Measurements from ENCODE around the gene ADPRS.

The ADPRS gene

DNA sequence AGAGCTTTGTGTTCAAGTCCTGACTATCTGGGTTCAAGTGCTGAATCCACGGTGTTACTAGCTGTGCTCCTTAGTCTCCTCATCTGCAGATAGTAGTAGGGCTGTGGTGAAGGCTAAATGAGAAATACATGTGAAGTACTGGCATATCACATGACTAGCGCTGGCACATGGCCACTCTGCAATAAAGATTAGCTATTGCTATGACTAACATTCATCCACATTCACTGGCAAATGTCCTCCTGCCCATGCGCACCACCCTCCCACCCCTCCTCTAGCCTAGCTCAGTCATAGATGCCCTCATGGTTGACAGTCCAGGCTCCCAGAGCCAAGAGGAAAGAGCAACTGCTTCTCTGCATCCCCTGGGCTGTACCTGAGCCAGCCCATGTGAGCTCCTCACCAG lies 44.8 kb downstream of the ADPRS start:
- peak; percentile 99 for DNase-seq (ENCODE audit: low read depth)

DNA sequence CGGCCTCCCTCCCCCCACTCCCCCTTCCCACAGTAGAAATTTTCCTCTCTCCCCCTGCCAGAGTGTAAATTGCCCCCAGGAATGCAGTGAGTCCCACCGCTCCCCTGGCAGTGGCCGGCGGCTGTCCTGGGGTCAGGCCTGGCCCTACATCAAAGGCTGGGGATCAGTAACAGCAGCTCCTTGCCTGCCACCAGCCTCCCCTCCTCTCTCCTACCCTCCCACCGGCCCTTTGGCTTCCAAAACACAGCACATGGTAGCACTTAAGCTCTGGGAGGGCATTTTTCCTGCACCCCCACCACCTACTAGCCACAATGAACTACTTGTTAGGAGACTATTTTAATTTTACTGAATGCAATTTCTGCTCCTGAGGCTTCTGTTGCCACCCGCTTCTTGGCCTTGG lies 45.3 kb downstream of the ADPRS start:
- no peak for DNase-seq (ENCODE audit: low read depth)

DNA sequence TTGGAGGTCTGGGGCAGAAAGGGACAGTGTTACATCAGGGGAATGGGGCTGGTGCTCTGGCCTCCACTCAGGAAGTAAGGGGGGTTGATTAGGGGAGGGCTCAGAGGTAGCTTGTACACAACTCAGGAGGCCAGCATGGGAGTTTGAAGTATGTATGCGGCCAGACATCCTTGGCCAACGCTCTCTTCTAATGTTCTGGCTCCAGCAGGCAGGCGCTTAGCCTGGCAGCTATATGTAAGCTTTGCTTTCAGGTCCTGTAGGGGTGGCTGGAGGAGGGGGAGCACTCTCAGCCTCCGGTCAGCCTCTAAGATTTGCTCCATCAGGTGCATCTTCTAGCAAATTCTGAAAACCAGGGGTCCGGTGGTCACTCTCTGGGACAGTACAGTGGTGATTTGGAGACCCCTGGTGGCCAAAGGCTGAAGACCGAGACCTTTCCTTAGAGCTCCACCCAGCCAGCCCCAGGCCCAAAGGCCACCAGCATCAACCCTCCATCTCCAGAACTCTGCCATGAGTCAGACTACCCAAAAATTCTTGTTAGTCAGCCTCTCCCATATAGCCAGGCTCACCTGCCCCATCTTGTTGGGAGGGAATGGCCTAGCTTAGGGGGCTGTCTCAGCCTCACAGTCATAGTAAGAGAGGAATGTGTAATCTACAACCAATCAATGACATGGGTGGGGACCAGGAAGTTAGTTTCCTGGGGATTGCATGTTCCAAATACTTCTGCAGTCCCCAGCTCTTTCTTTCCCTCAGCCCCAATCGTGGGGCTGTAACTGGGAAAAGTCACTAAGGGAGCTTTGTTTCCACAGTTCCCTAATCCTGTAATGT lies 46.0 kb downstream of the ADPRS start:
- DNase-seq (ENCODE audit: low read depth), result peak; percentile 72

DNA sequence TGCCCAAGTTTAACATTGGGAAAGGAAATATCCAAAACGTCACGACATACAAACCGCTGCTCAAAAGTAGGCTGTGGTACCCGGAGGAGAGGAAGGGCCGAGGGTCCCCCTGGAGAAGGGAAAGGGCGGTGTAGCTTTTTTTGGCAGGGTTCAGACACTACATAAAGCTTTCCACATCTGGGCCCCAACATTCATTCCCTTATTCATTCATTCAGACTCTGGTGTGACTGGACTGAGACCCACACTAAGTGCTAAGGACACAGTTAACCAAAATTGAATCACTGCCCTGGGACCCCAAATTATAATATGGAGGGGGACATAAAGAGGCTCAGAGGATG lies 46.6 kb downstream of the ADPRS start:
- no peak for DNase-seq (ENCODE audit: low read depth)

DNA sequence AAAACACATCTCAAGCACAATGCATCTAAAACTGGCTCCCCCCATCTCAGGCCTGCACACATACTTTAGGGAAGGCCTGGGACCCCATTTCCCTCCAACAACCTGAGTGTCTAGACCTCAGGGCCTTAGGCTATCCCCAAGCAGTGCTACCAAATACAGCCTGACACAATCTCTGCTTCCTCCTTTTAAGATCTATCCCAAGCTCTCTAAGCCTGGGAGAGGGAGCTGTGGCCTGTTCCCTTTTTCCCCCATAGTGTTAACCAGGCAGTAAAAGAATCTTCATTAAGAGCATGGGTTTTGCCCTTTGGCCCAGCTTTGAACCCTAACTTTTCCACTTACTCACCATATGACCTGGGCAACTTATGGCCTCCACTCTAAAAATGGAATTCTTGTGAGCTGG lies 47.1 kb downstream of the ADPRS start:
- DNase-seq (ENCODE audit: low read depth), result no peak

DNA sequence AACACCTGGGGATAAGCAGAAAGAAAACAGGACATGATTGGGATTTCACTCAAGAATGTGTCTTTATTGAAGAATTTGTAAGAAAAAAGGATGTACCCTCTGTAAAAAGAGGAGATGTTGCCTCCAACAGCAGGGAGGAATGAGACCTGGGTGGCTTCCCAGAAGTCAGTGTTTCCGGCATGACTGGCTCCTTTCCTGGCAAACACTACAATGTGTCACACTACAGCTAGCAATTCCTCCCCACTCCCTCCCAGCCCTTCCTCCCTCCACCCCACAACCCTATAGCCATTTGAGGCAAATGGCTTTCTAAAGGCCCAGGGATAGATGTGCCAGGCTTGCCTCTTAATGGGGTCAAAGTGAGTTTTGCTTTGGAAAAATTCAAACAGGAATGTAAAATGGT lies 47.8 kb downstream of the ADPRS start:
- DNase-seq (ENCODE audit: low read depth), result peak; percentile 95

DNA sequence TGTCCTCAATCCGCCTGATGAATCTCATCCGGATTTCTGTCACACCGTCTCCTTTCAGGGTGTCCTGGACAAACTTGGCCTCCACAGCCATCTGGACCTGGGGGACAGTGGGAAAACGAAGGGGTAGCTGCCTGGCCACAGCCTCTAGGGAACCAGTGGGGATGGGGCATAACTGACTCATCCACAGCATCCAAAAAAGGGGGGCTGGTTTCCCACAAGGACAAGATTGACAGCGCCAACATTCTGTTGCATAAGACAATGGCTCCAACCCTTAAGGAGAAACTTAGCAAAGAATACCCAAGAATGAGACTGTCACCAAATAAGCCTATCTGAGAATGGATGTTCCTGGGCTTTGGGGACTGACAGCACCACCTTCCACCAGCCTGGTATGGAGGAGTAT lies 48.5 kb downstream of the ADPRS start:
- no peak for DNase-seq (ENCODE audit: low read depth)

DNA sequence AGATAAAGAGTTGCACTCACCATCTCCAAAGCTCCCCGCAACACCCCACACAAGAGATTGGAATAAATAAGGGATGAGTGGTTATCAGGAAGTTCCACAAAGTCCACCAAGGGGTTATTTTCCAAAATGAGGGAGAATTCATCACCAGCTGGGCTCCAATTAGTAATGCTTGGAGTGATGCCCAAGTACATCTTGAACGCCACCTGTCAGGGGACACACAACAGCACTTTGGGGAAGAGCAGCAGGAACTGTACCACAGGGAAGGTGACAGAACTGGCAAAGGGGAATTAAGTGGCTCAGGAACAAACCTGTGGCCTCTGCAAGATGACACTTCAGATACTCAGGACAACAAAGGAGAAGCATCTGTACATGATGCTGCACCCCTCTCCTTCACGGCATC lies 49.1 kb downstream of the ADPRS start:
- DNase-seq (ENCODE audit: low read depth), result no peak

DNA sequence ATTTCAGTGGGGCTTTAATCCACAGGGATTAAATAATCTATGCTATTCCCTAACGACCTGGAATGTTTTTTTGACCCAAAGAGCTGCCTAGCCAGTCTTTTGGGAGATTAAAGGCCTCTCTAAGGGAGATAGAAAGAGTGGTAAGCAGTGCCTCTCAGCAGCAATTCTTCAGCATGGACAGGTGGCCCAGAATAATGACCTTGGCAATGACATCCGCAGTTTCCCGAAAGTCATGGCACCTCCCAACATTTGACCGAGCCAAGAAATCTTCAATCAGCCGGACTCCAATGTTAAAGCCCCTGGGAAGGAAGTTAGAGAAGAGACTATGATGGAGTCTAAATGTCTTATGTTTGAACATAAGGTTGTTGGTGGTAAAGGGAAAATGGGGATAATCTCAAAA lies 50.8 kb downstream of the ADPRS start:
- DNase-seq (ENCODE audit: low read depth), result no peak

DNA sequence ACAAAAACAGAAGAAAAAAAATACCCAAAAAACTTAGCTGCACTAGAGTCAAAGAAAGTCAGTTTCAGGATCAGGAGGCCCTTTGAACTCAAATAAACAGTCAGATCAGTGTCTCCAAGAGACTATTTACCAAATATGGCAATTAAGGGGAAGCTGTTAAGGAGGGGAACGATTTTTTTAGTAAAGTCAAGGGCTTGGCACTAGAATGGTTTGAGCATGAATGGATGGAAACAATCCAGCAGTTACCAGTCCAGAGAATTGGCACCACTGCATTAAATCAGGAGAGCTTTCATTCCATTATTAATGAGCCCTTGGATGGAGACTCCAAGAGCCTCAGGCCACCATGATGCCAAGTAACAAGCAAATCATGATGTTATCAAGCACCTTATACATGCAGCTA lies 53.4 kb downstream of the ADPRS start:
- DNase-seq (ENCODE audit: low read depth), result peak; percentile 43

DNA sequence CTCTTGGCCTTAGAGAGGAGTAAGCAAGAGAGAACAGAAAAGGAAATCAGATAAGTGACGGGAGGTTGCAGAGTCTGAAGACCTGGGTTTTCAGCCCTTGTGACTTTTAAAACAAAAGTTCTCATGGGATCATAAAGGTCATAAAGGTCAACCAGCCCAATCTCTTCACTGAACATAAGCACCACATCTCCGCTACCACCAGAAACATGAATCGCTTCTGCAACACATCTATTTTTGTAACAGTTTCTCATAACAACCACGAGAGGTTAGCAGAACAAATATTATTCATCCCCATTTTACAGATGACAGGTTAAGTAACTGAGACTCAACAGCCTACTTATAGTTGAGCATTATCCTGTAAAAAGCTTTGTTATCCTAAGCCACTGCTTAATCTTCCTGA lies 54.7 kb downstream of the ADPRS start:
- DNase-seq (ENCODE audit: low read depth), result no peak

Data from EH (cell line).